SK-N-MC (cell line): ENCODE data around the gene ARMH1.

Source experiments
- DNase-seq: peaks from one replicate; pipeline ENCODE4 v3.0.0-alpha.2; 2011; ENCODE audit warnings: low read depth, low spot score
- H3K27ac ChIP-seq: fragments of 200-600 bp; sonication (generic); 2 replicates; pipeline ENCODE4 v1.5.1; 2016; ENCODE audit warnings: mixed run types
- H3K36me3 ChIP-seq: fragments of 200-600 bp; sonication (generic); 2 replicates; pipeline ENCODE4 v1.6.1; 2017; ENCODE audit warnings: antibody characterized with exemption, low read length, mixed read lengths; ENCODE audit not compliant: insufficient read depth
- H3K4me3 ChIP-seq: fragments of 200-600 bp; sonication (generic); 2 replicates; pipeline ENCODE4 v1.5.1; 2016
- H3K9ac ChIP-seq: fragments of 200-600 bp; sonication (generic); 2 replicates; pipeline ENCODE4 v1.8.0; 2017; ENCODE audit warnings: mixed run types, mixed read lengths; ENCODE audit not compliant: insufficient read length
- H3K9me3 ChIP-seq: fragments of 200-600 bp; sonication (generic); 2 replicates; pipeline ENCODE4 v1.6.1; 2017; ENCODE audit warnings: low read depth, mild to moderate bottlenecking, antibody characterized with exemption, low read length, moderate library complexity, mixed read lengths
- EZH2 ChIP-seq: fragments of 200-600 bp; sonication (generic); IDR thresholded peaks from one replicate; pipeline ENCODE4 v1.6.1; 2017; ENCODE audit warnings: antibody characterized with exemption
- FOXP2 ChIP-seq: optimal IDR thresholded peaks from 2 replicates; pipeline ENCODE3; 2011; ENCODE audit warnings: mild to moderate bottlenecking, moderate library complexity; ENCODE audit not compliant: insufficient read depth; ENCODE audit errors: extremely low read length, control extremely low read depth
- POLR2AphosphoS5 ChIP-seq: IDR thresholded peaks from 2 replicates; pipeline ENCODE4 v1.6.1; 2012; ENCODE audit warnings: mild to moderate bottlenecking, low read depth, low read length, borderline replicate concordance

The ARMH1 gene

GRCh38 chr1:44674113-44675000 lies at the start of gene ARMH1, which contains the start of gene TMEM53:
Gene ARMH1 (plus strand): TSS chr1:44674714. CDS start chr1:44689698, 14,984 bp downstream.
Gene TMEM53 (minus strand): TSS chr1:44674481. CDS start chr1:44674391, 90 bp downstream.
- peak within 1 kb of the TSS; percentile 98 for H3K4me3 ChIP-seq
- TF ChIP-seq FOXP2: no peak
- TF ChIP-seq POLR2AphosphoS5: peak; percentile 45; the same call in 1 of the 2 replicates
- peak; percentile 86 for DNase-seq
- H3K9ac ChIP-seq: peak within 1 kb of the TSS; percentile 75
- no peak within 1 kb of the TSS for H3K27ac ChIP-seq
- no peaks in the 10 kb centered on the region for H3K9me3 ChIP-seq
- no peaks in the 10 kb centered on the region for H3K36me3 ChIP-seq

GRCh38 chr1:44625348-44625747 lies 49.2 kb upstream of the ARMH1 start:
- TF ChIP-seq POLR2AphosphoS5 (no peak), FOXP2 (no peak), EZH2 (no peak)

GRCh38 chr1:44628962-44629756 lies 45.4 kb upstream of the ARMH1 start:
- Histone ChIP-seq H3K4me3 (no peak overlapping the region), H3K27ac (no peak overlapping the region), H3K9me3 (no peaks in the 10 kb centered on the region), H3K9ac (no peak overlapping the region), H3K36me3 (peaks cover 14% of the 10 kb centered on the region)
- no peak for DNase-seq
- TF ChIP-seq EZH2: no peak
- TF ChIP-seq FOXP2: no peak
- no peak for TF ChIP-seq POLR2AphosphoS5

More at GRCh38 chr1:44625348-44625747, 49.2 kb upstream of the ARMH1 start:
- Histone ChIP-seq H3K9me3 (no peaks in the 10 kb centered on the region), H3K9ac (no peak overlapping the region), H3K4me3 (no peak overlapping the region), H3K27ac (no peak overlapping the region), H3K36me3 (no peaks in the 10 kb centered on the region)
- no peak for DNase-seq

- Histone ChIP-seq H3K36me3 (peaks cover 24% of the 10 kb centered on the region), H3K4me3 (no peak overlapping the region), H3K9ac (no peak overlapping the region), H3K9me3 (no peaks in the 10 kb centered on the region), H3K27ac (no peak overlapping the region)
- TF ChIP-seq FOXP2 (no peak), EZH2 (no peak), POLR2AphosphoS5 (no peak)
- no peak for DNase-seq
Measured at GRCh38 chr1:44630116-44630515, 44.4 kb upstream of the ARMH1 start.

- peak overlapping the region; percentile 96 for H3K27ac ChIP-seq
- peaks cover 36% of the 10 kb centered on the region for H3K36me3 ChIP-seq
- H3K4me3 ChIP-seq: peak overlapping the region; percentile 94
- H3K9me3 ChIP-seq: no peaks in the 10 kb centered on the region
- peak overlapping the region; percentile 70 for H3K9ac ChIP-seq
- TF ChIP-seq EZH2 (no peak), FOXP2 (no peak), POLR2AphosphoS5 (no peak)
- no peak for DNase-seq
Measured at GRCh38 chr1:44631333-44631646, 43.2 kb upstream of the ARMH1 start.

- peak; percentile 79 for TF ChIP-seq POLR2AphosphoS5
- no peak for TF ChIP-seq EZH2
- peak; percentile 32 for DNase-seq
- H3K36me3 ChIP-seq: peaks cover 41% of the 10 kb centered on the region
Measured at GRCh38 chr1:44631647-44632539, 42.6 kb upstream of the ARMH1 start.

GRCh38 chr1:44632598-44632997 lies 41.9 kb upstream of the ARMH1 start:
- TF ChIP-seq EZH2: no peak
- TF ChIP-seq POLR2AphosphoS5: no peak
- TF ChIP-seq FOXP2: no peak
- no peak for DNase-seq
- no peaks in the 10 kb centered on the region for H3K9me3 ChIP-seq
- H3K9ac ChIP-seq: peak overlapping the region; percentile 95
- peak overlapping the region; percentile 75 for H3K27ac ChIP-seq
- H3K36me3 ChIP-seq: peaks cover 48% of the 10 kb centered on the region
- H3K4me3 ChIP-seq: peak overlapping the region; percentile 94

More at GRCh38 chr1:44631647-44632539, 42.6 kb upstream of the ARMH1 start:
- H3K4me3 ChIP-seq: peak overlapping the region; percentile 94
- no peaks in the 10 kb centered on the region for H3K9me3 ChIP-seq
- H3K9ac ChIP-seq: peak overlapping the region; percentile 95
- H3K27ac ChIP-seq: peak overlapping the region; percentile 96
